Activated effector memory CD4-positive, alpha-beta T cell treated with Interleukin-2 at 50 U/mL for 16 hours (primary cell): ENCODE data around the gene SRGAP2.
"Not testable (repeated sequence)": the region's sequence is repeated elsewhere in the genome, so short reads cannot be mapped to it uniquely, and the experiment has no call there.

Experiments
- DNase-seq: peaks from one replicate; pipeline ENCODE4 v3.0.0-alpha.2; 2020

The SRGAP2 gene

GRCh38 chr1:206252680-206253335 lies 49.5 kb downstream of the SRGAP2 start:
- DNase-seq = not testable (repeated sequence)
